H9 (cell line): Measurements from ENCODE around the gene ZNF341. TPM values are rescaled to one million over a fixed set of nuclear protein-coding genes. Genes with fewer than 3 reads are reported as not detected.
A peak's percentile ranks its signal among the peaks of the same experiment; 100 is the strongest.

Experiments
- DNase-seq: peaks from one replicate; pipeline ENCODE4 v3.0.0-alpha.2; 2017
- H2AFZ ChIP-seq: one replicate; pipeline ENCODE4 v1.6.1; 2013; ENCODE audit warnings: mild to moderate bottlenecking, low read length, control low read depth, moderate library complexity
- H2AK5ac ChIP-seq: 2 replicates; pipeline ENCODE4 v1.6.1; 2013; ENCODE audit warnings: low read length, control low read depth, mixed read lengths; ENCODE audit not compliant: insufficient read length
- H2BK120ac ChIP-seq: one replicate; pipeline ENCODE4 v1.6.1; 2013; ENCODE audit warnings: low read depth, mild to moderate bottlenecking, low read length, control low read depth, inconsistent platforms; ENCODE audit not compliant: poor library complexity, severe bottlenecking
- H2BK12ac ChIP-seq: 2 replicates; pipeline ENCODE4 v1.6.1; 2013; ENCODE audit warnings: low read length, control low read depth, mixed read lengths, low read depth; ENCODE audit not compliant: insufficient read length
- H2BK15ac ChIP-seq: 2 replicates; pipeline ENCODE4 v1.6.1; 2013; ENCODE audit warnings: low read depth, low read length, control low read depth
- H2BK20ac ChIP-seq: one replicate; pipeline ENCODE4 v1.6.1; 2013; ENCODE audit warnings: low read depth, mild to moderate bottlenecking, low read length, control low read depth, inconsistent platforms; ENCODE audit not compliant: poor library complexity, severe bottlenecking
- H2BK5ac ChIP-seq: 2 replicates; pipeline ENCODE4 v1.6.1; 2013; ENCODE audit warnings: low read length, control low read depth, mixed read lengths; ENCODE audit not compliant: insufficient read length
- H3K14ac ChIP-seq: 2 replicates; pipeline ENCODE4 v1.6.1; 2013; ENCODE audit warnings: low read length, control low read depth; ENCODE audit not compliant: insufficient read depth
- H3K18ac ChIP-seq: 2 replicates; pipeline ENCODE4 v1.6.1; 2013; ENCODE audit warnings: low read depth, mild to moderate bottlenecking, mixed read lengths, low read length, control low read depth; ENCODE audit not compliant: insufficient read length
- H3K23ac ChIP-seq: 2 replicates; pipeline ENCODE4 v1.6.1; 2013; ENCODE audit warnings: low read length, control low read depth, mixed read lengths, low read depth; ENCODE audit not compliant: insufficient read length
- H3K23me2 ChIP-seq: 2 replicates; pipeline ENCODE4 v1.6.1; 2013; ENCODE audit warnings: low read depth, mild to moderate bottlenecking, mixed read lengths, low read length, control low read depth; ENCODE audit not compliant: insufficient read length, poor library complexity, severe bottlenecking
- H3K27ac ChIP-seq: 2 replicates; pipeline ENCODE4 v1.5.1; 2013; ENCODE audit warnings: low read length, control low read depth, mixed read lengths, low read depth; ENCODE audit not compliant: insufficient read length
- H3K27me3 ChIP-seq: 2 replicates; pipeline ENCODE4 v1.6.1; 2013; ENCODE audit warnings: low read length, control low read depth, inconsistent platforms; ENCODE audit not compliant: insufficient read depth
- H3K4ac ChIP-seq: 2 replicates; pipeline ENCODE4 v1.6.1; 2013; ENCODE audit warnings: low read depth, mild to moderate bottlenecking, control low read depth, inconsistent platforms, low read length, moderate library complexity
- H3K4me1 ChIP-seq: 2 replicates; pipeline ENCODE4 v1.6.1; 2013; ENCODE audit warnings: low read length, control low read depth, inconsistent platforms; ENCODE audit not compliant: insufficient read depth
- H3K4me2 ChIP-seq: 2 replicates; pipeline ENCODE4 v1.6.1; 2013; ENCODE audit warnings: low read length, control low read depth, mixed read lengths; ENCODE audit not compliant: insufficient read length, insufficient read depth
- H3K56ac ChIP-seq: 2 replicates; pipeline ENCODE4 v1.6.1; 2013; ENCODE audit warnings: low read depth, mild to moderate bottlenecking, mixed read lengths, low read length, control low read depth; ENCODE audit not compliant: insufficient read length
- H3K79me1 ChIP-seq: 2 replicates; pipeline ENCODE4 v1.6.1; 2013; ENCODE audit warnings: low read depth, mild to moderate bottlenecking, moderate library complexity, low read length, control low read depth, inconsistent platforms; ENCODE audit not compliant: insufficient read depth, poor library complexity, severe bottlenecking
- H3K79me2 ChIP-seq: 2 replicates; pipeline ENCODE4 v1.6.1; 2013; ENCODE audit warnings: low read length, control low read depth, inconsistent platforms; ENCODE audit not compliant: insufficient read depth
- H3K9ac ChIP-seq: 2 replicates; pipeline ENCODE4 v1.6.1; 2013; ENCODE audit warnings: low read length, control low read depth, mixed read lengths; ENCODE audit not compliant: insufficient read length; ENCODE audit errors: extremely low read depth
- H3K9me3 ChIP-seq: one replicate; pipeline ENCODE4 v1.6.1; 2013; ENCODE audit warnings: low read depth, low read length, inconsistent platforms; ENCODE audit not compliant: control insufficient read depth
- H3T11ph ChIP-seq: one replicate; pipeline ENCODE4 v1.6.1; 2013; ENCODE audit warnings: mild to moderate bottlenecking, low read length, control low read depth, inconsistent platforms
- H4K20me1 ChIP-seq: one replicate; pipeline ENCODE4 v1.6.1; 2013; ENCODE audit not compliant: control insufficient read depth, insufficient read length, insufficient read depth
- H4K5ac ChIP-seq: 2 replicates; pipeline ENCODE4 v1.6.1; 2013; ENCODE audit warnings: low read depth, mild to moderate bottlenecking, mixed read lengths, low read length, control low read depth; ENCODE audit not compliant: insufficient read length
- H4K8ac ChIP-seq: replicated peaks from 2 replicates; pipeline ENCODE4 v1.6.1; 2013; ENCODE audit warnings: low read length, control low read depth, mixed read lengths, low read depth; ENCODE audit not compliant: insufficient read length
- H4K91ac ChIP-seq: 2 replicates; pipeline ENCODE4 v1.6.1; 2013; ENCODE audit warnings: low read depth, mild to moderate bottlenecking, moderate library complexity, mixed read lengths, low read length, control low read depth; ENCODE audit not compliant: insufficient read length
- H3K27ac Mint-ChIP-seq, 3 experiments: 2 replicates in 2 of 3; 3 replicates in 1 of 3; pipeline ENCODE4 v1.8.0; 2020 to 2021; ENCODE audit warnings: mixed read lengths in 3 of 3, mild to moderate bottlenecking in 1 of 3, moderate library complexity in 1 of 3
- H3K27me3 Mint-ChIP-seq: 2 replicates; pipeline ENCODE4 v1.8.0; 2021; ENCODE audit warnings: low read depth, mild to moderate bottlenecking, moderate library complexity, mixed read lengths
- H3K36me3 Mint-ChIP-seq, 3 experiments: 2 replicates in 2 of 3; 3 replicates in 1 of 3; pipeline ENCODE4 v1.8.0; 2020 to 2021; ENCODE audit warnings: low read depth in 3 of 3, mixed read lengths in 3 of 3; ENCODE audit not compliant: insufficient read depth in 1 of 3
- H3K4me1 Mint-ChIP-seq, 2 experiments: 2 replicates each; pipeline ENCODE4 v1.8.0; 2020; ENCODE audit warnings: mixed read lengths in 2 of 2
- H3K4me3 Mint-ChIP-seq, 2 experiments: 2 replicates in 1 of 2; 3 replicates in 1 of 2; pipeline ENCODE4 v1.8.0; 2020 to 2021; ENCODE audit warnings: mild to moderate bottlenecking in 2 of 2, mixed read lengths in 2 of 2, moderate library complexity in 1 of 2
- H3K9me3 Mint-ChIP-seq, 2 experiments: 2 replicates in 1 of 2; 3 replicates in 1 of 2; pipeline ENCODE4 v1.8.0; 2020; ENCODE audit warnings: mild to moderate bottlenecking in 2 of 2, mixed read lengths in 2 of 2, moderate library complexity in 1 of 2
- CTCF ChIP-seq: fragments of 200-600 bp; sonication (generic); conservative IDR thresholded peaks from 3 replicates; pipeline ENCODE4 v1.8.0; 2021; ENCODE audit warnings: antibody characterized with exemption, mild to moderate bottlenecking
- WGBS: extraction: QIAGEN DNeasy Blood & Tissue Kit; methylation state at CpG from one replicate; pipeline ENCODE4 v1.1.7; 2013; ENCODE audit warnings: missing lambda C conversion rate, low lambda C conversion rate, mixed read lengths; ENCODE audit not compliant: insufficient read length; ENCODE audit errors: extremely low coverage; 5-methylcytosine and 5-hydroxymethylcytosine counted together
- total RNA-seq: library from RNA; stranded (reverse); gene quantifications from 2 replicates; pipeline ENCODE4 v1.2.1, GENCODE V29; 2021

Gene ZNF341
- total RNA-seq, 1 experiment from 2014 or later = 5.2 TPM

GRCh38 chr20:33693289-33693688, 38.5 kb upstream of the ZNF341 start:
- Histone ChIP-seq H3K18ac (no peak overlapping the region), H3K56ac (no peak overlapping the region), H4K20me1 (no peaks in the 10 kb centered on the region), H2BK20ac (no peak overlapping the region), H4K5ac (no peak overlapping the region), H3K4me2 (no peak overlapping the region), H3K9me3 (no peaks in the 10 kb centered on the region), H4K8ac (no peak overlapping the region), H3K23me2 (no peaks in the 10 kb centered on the region), H3K14ac (no peak overlapping the region), H2BK15ac (no peak overlapping the region), H3K79me2 (no peaks in the 10 kb centered on the region), H2BK5ac (no peak overlapping the region), H3K79me1 (no peaks in the 10 kb centered on the region), H3T11ph (no peak overlapping the region), H3K27ac (no peak overlapping the region), H2AK5ac (no peak overlapping the region), H3K23ac (no peak overlapping the region), H4K91ac (no peak overlapping the region), H2BK120ac (no peak overlapping the region), H3K4me1 (no peaks in the 10 kb centered on the region), H3K4ac (no peak overlapping the region), H2BK12ac (no peak overlapping the region), H3K27me3 (no peaks in the 10 kb centered on the region), H3K9ac (no peak overlapping the region), H2AFZ (no peak overlapping the region)
- no peak for DNase-seq
- Mint-ChIP-seq H3K4me3 (no peak overlapping the region), H3K4me1 (peaks cover 24 to 25% of the 10 kb centered on the region in 2 experiments), H3K36me3 (peaks cover 2 to 4% (median 2%) of the 10 kb centered on the region in 3 experiments; a peak in 5 of 7 replicates), H3K9me3 (peaks cover 3 to 8% of the 10 kb centered on the region in 2 experiments), H3K27ac (peak overlapping the region in 1 of 3 experiments; percentile 74; a peak in 1 of 7 replicates), H3K27me3 (peaks cover 51% of the 10 kb centered on the region)
- no CpG with 5 or more reads among the region's 5 CpGs for WGBS
- TF ChIP-seq CTCF = no peak
